Measurements from ENCODE around the gene NRL.

NRL gene

GRCh38 chr14:24080888-24081738, 33.6 kb downstream of the NRL start:
- DNase-seq (ENCODE audit: low spot score): peak; percentile 88

- DNase-seq (ENCODE audit: low spot score): no peak
Observed at GRCh38 chr14:24080142-24080530, 34.6 kb downstream of the NRL start.

- no peak for DNase-seq (ENCODE audit: low spot score)
Observed at GRCh38 chr14:24079491-24080141, 35.1 kb downstream of the NRL start.

GRCh38 chr14:24078146-24078545, 36.6 kb downstream of the NRL start:
- no peak for DNase-seq (ENCODE audit: low spot score)

GRCh38 chr14:24077086-24077485, 37.7 kb downstream of the NRL start:
- DNase-seq (ENCODE audit: low spot score): no peak

- no peak for DNase-seq (ENCODE audit: low spot score)
Observed at GRCh38 chr14:24076302-24076601, 38.5 kb downstream of the NRL start.

- no peak for DNase-seq (ENCODE audit: low spot score)
Observed at GRCh38 chr14:24075485-24076301, 39.1 kb downstream of the NRL start.

GRCh38 chr14:24074625-24075484, 39.9 kb downstream of the NRL start:
- no peak for DNase-seq (ENCODE audit: low spot score)

GRCh38 chr14:24072881-24073877, 41.6 kb downstream of the NRL start:
- no peak for DNase-seq (ENCODE audit: low spot score)

GRCh38 chr14:24072436-24072835, 42.3 kb downstream of the NRL start:
- DNase-seq (ENCODE audit: low spot score): no peak

- no peak for DNase-seq (ENCODE audit: low spot score)
Observed at GRCh38 chr14:24071836-24072430, 42.8 kb downstream of the NRL start.

GRCh38 chr14:24071144-24071697, 43.5 kb downstream of the NRL start, which contains the start of gene CPNE6:
TSS of gene CPNE6 (plus strand) at chr14:24071562. CDS start at chr14:24072937, 1,375 bp downstream.
- no peak for DNase-seq (ENCODE audit: low spot score)

GRCh38 chr14:24070285-24071143, 44.2 kb downstream of the NRL start:
- DNase-seq (ENCODE audit: low spot score): no peak

GRCh38 chr14:24069411-24069735, 45.4 kb downstream of the NRL start:
- DNase-seq (ENCODE audit: low spot score): no peak

GRCh38 chr14:24068711-24069410, 45.9 kb downstream of the NRL start:
- no peak for DNase-seq (ENCODE audit: low spot score)

- no peak for DNase-seq (ENCODE audit: low spot score)
Observed at GRCh38 chr14:24067133-24068082, 47.3 kb downstream of the NRL start.

- DNase-seq (ENCODE audit: low spot score): no peak
Observed at GRCh38 chr14:24066496-24067132, 48.1 kb downstream of the NRL start.
